Measurements from ENCODE around the gene CDK14. TPM values are rescaled to one million over a fixed set of nuclear protein-coding genes. Genes with fewer than 3 reads are reported as not detected.

The CDK14 gene
- total and polyA plus RNA-seq, 2 donors (not counting 3 experiments of a cell fraction or from before 2014, with no cell fraction given) = 5.5 to 34.2 TPM

DNA sequence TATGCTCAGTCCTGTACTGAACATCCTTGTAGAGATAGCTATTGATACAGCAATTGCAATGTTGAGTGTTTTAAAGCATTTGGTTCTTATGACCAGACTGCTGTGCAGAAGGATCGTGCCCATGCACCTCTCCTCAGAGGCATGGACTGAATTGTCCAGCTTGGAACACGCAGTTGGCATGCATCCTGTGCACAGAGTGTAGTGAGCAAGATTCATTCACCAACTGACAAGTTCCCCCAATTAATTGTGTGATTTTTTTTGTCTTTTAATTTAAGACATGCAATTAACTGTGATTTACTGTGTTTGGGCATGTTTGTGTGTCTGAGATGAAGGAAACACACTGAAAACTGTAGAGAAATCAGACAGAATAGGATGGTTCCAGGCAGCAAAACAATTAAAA is 323.7 kb downstream of the CDK14 start:
- Histone ChIP-seq H3K36me3 (ENCODE audit: control insufficient read depth in 2 of 2, extremely low read depth in 1 of 2, insufficient read depth in 2 of 2, low read length in 2 of 2) (no peaks in the 10 kb centered on the region), H3K4me2 (ENCODE audit: insufficient read depth, low read length) (no peak overlapping the region), H4K20me1 (replicated peaks; ENCODE audit: control insufficient read depth, extremely low read depth, insufficient read depth, low read length) (no peaks in the 10 kb centered on the region), H3K4me3 (replicated peaks in 1 of 3; ENCODE audit: insufficient read depth in 1 of 3, low read depth in 1 of 3, low read length in 3 of 3) (no peak overlapping the region), H3K9ac (replicated peaks; ENCODE audit: extremely low read depth, insufficient read depth, low read length) (no peak overlapping the region), H3K9me1 (replicated peaks; ENCODE audit: control insufficient read depth, extremely low read depth, insufficient read depth, low read length) (no peaks in the 10 kb centered on the region), H3K27me3 (ENCODE audit: control insufficient read depth in 2 of 2, insufficient read depth in 2 of 2, low read length in 2 of 2) (no peaks in the 10 kb centered on the region), H3K79me2 (ENCODE audit: control insufficient read depth, insufficient read depth, low read length) (no peaks in the 10 kb centered on the region), H3K27ac (ENCODE audit: insufficient read depth, low read depth, low read length) (no peak overlapping the region), H3K4me1 (ENCODE audit: control insufficient read depth, extremely low read depth, insufficient read depth, low read length) (no peaks in the 10 kb centered on the region), H3K9me3 (replicated peaks; ENCODE audit: control insufficient read depth, insufficient read depth, low read length) (no peaks in the 10 kb centered on the region), H2AFZ (ENCODE audit: low read depth, low read length) (no peak overlapping the region)
- intact Hi-C loops (cut with micrococcal nuclease) = no loop called here
- dilution Hi-C loops (cut with MboI; ENCODE audit: extremely low pct_ligation_motif_present, low sequenced_read_pairs) = no loop called here
- CTCF ChIA-PET = interaction anchor here (1.2 kb wide), 1 partner anchor 11 kb away, joined by 4 read pairs; no protein-coding TSS in a partner anchor
- DNase-seq (ENCODE audit: low read depth, low spot score) (no peak), FAIRE-seq (no peak)
- TF ChIP-seq MYC (IDR thresholded peaks at IDR 0.05; ENCODE audit: low read depth, low read length) (no peak), MAX (IDR thresholded peaks at IDR 0.05; ENCODE audit: insufficient read depth, insufficient read length) (no peak), POLR2AphosphoS5 (IDR thresholded peaks at IDR 0.05; ENCODE audit: insufficient read depth, low read depth, low read length) (no peak), EZH2 (IDR thresholded peaks at IDR 0.05; ENCODE audit: borderline replicate concordance, low read depth, low read length, severe bottlenecking) (no peak), JUN (IDR thresholded peaks at IDR 0.05; ENCODE audit: borderline replicate concordance, insufficient read depth, insufficient read length, low read depth) (no peak), POLR2A (IDR thresholded peaks at IDR 0.05; ENCODE audit: low read depth, low read length) (no peak), FOS (IDR thresholded peaks at IDR 0.05; ENCODE audit: borderline replicate concordance, insufficient read depth, low read length) (no peak), GATA2 (IDR thresholded peaks at IDR 0.05; ENCODE audit: insufficient read depth, insufficient read length, low read depth, low read length) (no peak)
- TF ChIP-seq, protein P1, sequence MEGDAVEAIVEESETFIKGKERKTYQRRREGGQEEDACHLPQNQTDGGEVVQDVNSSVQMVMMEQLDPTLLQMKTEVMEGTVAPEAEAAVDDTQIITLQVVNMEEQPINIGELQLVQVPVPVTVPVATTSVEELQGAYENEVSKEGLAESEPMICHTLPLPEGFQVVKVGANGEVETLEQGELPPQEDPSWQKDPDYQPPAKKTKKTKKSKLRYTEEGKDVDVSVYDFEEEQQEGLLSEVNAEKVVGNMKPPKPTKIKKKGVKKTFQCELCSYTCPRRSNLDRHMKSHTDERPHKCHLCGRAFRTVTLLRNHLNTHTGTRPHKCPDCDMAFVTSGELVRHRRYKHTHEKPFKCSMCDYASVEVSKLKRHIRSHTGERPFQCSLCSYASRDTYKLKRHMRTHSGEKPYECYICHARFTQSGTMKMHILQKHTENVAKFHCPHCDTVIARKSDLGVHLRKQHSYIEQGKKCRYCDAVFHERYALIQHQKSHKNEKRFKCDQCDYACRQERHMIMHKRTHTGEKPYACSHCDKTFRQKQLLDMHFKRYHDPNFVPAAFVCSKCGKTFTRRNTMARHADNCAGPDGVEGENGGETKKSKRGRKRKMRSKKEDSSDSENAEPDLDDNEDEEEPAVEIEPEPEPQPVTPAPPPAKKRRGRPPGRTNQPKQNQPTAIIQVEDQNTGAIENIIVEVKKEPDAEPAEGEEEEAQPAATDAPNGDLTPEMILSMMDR (IDR thresholded peaks at IDR 0.05; ENCODE audit: extremely low read depth in 1 of 2, insufficient read depth in 1 of 2, low read depth in 1 of 2, low read length in 2 of 2) = no peak
- BruUV-seq (replicated peaks) = no TSS peak
- POLR2A ChIA-PET = no interaction called here
